OCI-LY3 (cell line): Measurements from ENCODE around the gene PGBD2.

Source experiments
- CTCF ChIP-seq: fragments of 200-600, 300-600 bp; sonication (generic); IDR thresholded peaks from 2 replicates; pipeline ENCODE4 v1.5.1; 2014; ENCODE audit warnings: antibody characterized with exemption, low read length, low read depth
- EZH2phosphoT487 ChIP-seq: fragments of 200-600 bp; shearing (Covaris generic); IDR thresholded peaks from 2 replicates; pipeline ENCODE4 v1.6.1; 2018; ENCODE audit warnings: antibody characterized with exemption, mixed run types, low read depth

DNA sequence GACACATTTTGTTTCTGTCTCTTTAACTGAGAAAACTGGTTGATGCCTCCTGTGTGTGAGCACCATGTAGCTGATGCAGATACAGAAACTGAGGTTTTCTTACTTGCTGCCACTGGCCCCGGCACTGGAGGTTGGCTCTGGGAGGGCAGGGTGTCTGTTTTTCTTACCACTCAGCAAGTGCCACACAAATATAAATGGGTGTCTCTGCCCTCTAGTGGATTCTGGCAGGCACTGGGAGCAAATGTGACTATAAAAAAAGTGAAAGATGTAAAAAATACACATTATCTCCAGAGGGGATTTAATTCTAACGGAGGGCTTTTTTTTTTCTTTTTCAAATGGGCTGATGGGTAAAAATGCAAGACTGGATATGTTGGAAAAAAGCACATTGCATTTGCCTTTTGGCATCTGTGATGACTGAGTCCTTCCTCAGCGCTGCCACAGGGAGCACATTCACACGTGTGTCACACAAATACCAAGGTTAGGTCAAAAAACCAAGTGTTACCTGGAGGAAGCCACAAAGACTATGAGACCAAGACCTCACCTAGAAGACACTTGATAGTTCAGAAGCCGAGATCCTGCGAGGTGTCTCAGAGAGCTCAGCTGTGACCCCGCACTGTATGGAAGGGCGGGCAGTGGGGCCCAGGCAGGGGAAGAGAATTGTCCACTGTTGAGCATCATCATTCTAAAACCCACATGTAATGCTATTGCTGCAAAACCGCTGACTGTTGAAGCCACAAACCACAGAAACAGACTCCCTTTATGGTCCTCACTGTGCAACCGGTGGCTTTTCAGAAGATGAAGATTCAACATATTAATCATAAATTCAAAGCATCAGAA lies 18.9 kb downstream of the PGBD2 start:
- TF ChIP-seq CTCF (peak; percentile 73), EZH2phosphoT487 (no peak)
